ENCODE results near the gene SIM1.

Gene SIM1

GRCh38 chr6:100470422-100471120 lies 5.8 kb upstream of the SIM1 start:
- POLR2A ChIA-PET = no interaction called here
- DNase-seq = no peak
- CTCF ChIA-PET = interaction anchor here (0.9 to 1.3 kb wide), 3 partner anchors 10 to 16 kb away, joined by 3 to 6 read pairs (median 3); no protein-coding TSS in a partner anchor

GRCh38 chr6:100469101-100469859 lies 4.6 kb upstream of the SIM1 start:
- H3K9me3 ChIP-seq (ENCODE audit: control extremely low read depth in 1 of 5, control insufficient read depth in 4 of 5, insufficient read depth in 2 of 5, low read depth in 1 of 5, low read length in 4 of 5) = peaks cover 3 to 9% (median 3%) of the 10 kb centered on the region in 5 experiments
- H3K27ac ChIP-seq (ENCODE audit: insufficient read depth in 1 of 2, low read depth in 1 of 2, low read length in 2 of 2, poor library complexity in 1 of 2, severe bottlenecking in 2 of 2) = no peak overlapping the region
- peak in 1 of 3 donors; percentile 12 for DNase-seq
- H3K36me3 ChIP-seq (ENCODE audit: control insufficient read depth in 4 of 4, insufficient read depth in 4 of 4, low read length in 3 of 4) = no peaks in the 10 kb centered on the region
- H3K4me3 ChIP-seq (ENCODE audit: control insufficient read depth in 1 of 7, extremely low read depth in 1 of 7, insufficient read depth in 4 of 7, low read depth in 2 of 7, low read length in 6 of 7) = no peak overlapping the region
- H3K4me1 ChIP-seq (ENCODE audit: control extremely low read depth in 1 of 4, control insufficient read depth in 4 of 4, insufficient read depth in 4 of 4, low read length in 3 of 4) = peaks cover 0 to 11% (median 5%) of the 10 kb centered on the region in 4 experiments
- WGBS (ENCODE audit: insufficient coverage) = 8% methylated on average over 44 of the region's 44 CpGs
- peaks cover 41 to 100% (median 56%) of the 10 kb centered on the region in 5 experiments for H3K27me3 ChIP-seq (replicated peaks in 2 of 5; ENCODE audit: control insufficient read depth in 4 of 5, insufficient read depth in 5 of 5, low read length in 4 of 5)
- ChIA-PET CTCF (interaction anchor here (1.1 to 1.3 kb wide), 2 partner anchors 10 to 13 kb away, joined by 3 to 6 read pairs; no protein-coding TSS in a partner anchor), POLR2A (no interaction called here)

More at GRCh38 chr6:100470422-100471120, 5.8 kb upstream of the SIM1 start:
- peaks cover 0 to 3% (median 0%) of the 10 kb centered on the region in 4 experiments for H3K4me1 ChIP-seq (ENCODE audit: control extremely low read depth in 1 of 4, control insufficient read depth in 4 of 4, insufficient read depth in 4 of 4, low read length in 3 of 4)
- H3K27me3 ChIP-seq (replicated peaks in 2 of 5; ENCODE audit: control insufficient read depth in 4 of 5, insufficient read depth in 5 of 5, low read length in 4 of 5) = peaks cover 41 to 97% (median 54%) of the 10 kb centered on the region in 5 experiments
- H3K4me3 ChIP-seq (ENCODE audit: control insufficient read depth in 1 of 7, extremely low read depth in 1 of 7, insufficient read depth in 4 of 7, low read depth in 2 of 7, low read length in 6 of 7) = no peak overlapping the region
- H3K9me3 ChIP-seq (ENCODE audit: control extremely low read depth in 1 of 5, control insufficient read depth in 4 of 5, insufficient read depth in 2 of 5, low read depth in 1 of 5, low read length in 4 of 5) = peaks cover 3 to 9% (median 3%) of the 10 kb centered on the region in 5 experiments
- no peak overlapping the region for H3K27ac ChIP-seq (ENCODE audit: insufficient read depth in 1 of 2, low read depth in 1 of 2, low read length in 2 of 2, poor library complexity in 1 of 2, severe bottlenecking in 2 of 2)
- no peaks in the 10 kb centered on the region for H3K36me3 ChIP-seq (ENCODE audit: control insufficient read depth in 4 of 4, insufficient read depth in 4 of 4, low read length in 3 of 4)
- 89% methylated on average over 2 of the region's 5 CpGs for WGBS (ENCODE audit: insufficient coverage)

- DNase-seq = peak in 2 of 3 donors; percentile 7 to 20
- no peak overlapping the region for H3K27ac ChIP-seq (ENCODE audit: insufficient read depth in 1 of 2, low read depth in 1 of 2, low read length in 2 of 2, poor library complexity in 1 of 2, severe bottlenecking in 2 of 2)
- H3K27me3 ChIP-seq (replicated peaks in 2 of 5; ENCODE audit: control insufficient read depth in 4 of 5, insufficient read depth in 5 of 5, low read length in 4 of 5) = peaks cover 37 to 100% (median 64%) of the 10 kb centered on the region in 5 experiments
- peaks cover 3 to 9% (median 3%) of the 10 kb centered on the region in 5 experiments for H3K9me3 ChIP-seq (ENCODE audit: control extremely low read depth in 1 of 5, control insufficient read depth in 4 of 5, insufficient read depth in 2 of 5, low read depth in 1 of 5, low read length in 4 of 5)
- H3K4me1 ChIP-seq (ENCODE audit: control extremely low read depth in 1 of 4, control insufficient read depth in 4 of 4, insufficient read depth in 4 of 4, low read length in 3 of 4) = peaks cover 0 to 11% (median 5%) of the 10 kb centered on the region in 4 experiments
- no peaks in the 10 kb centered on the region for H3K36me3 ChIP-seq (ENCODE audit: control insufficient read depth in 4 of 4, insufficient read depth in 4 of 4, low read length in 3 of 4)
- ChIA-PET CTCF (interaction anchor here (1.3 kb wide), 1 partner anchor 12 kb away, joined by 3 read pairs; no protein-coding TSS in a partner anchor), POLR2A (no interaction called here)
- H3K4me3 ChIP-seq (ENCODE audit: control insufficient read depth in 1 of 7, extremely low read depth in 1 of 7, insufficient read depth in 4 of 7, low read depth in 2 of 7, low read length in 6 of 7) = no peak overlapping the region
- 50% methylated on average over 2 of the region's 6 CpGs for WGBS (ENCODE audit: insufficient coverage)
Measured at GRCh38 chr6:100468016-100468622, 3.4 kb upstream of the SIM1 start.

- peaks cover 40 to 100% (median 70%) of the 10 kb centered on the region in 5 experiments for H3K27me3 ChIP-seq (replicated peaks in 2 of 5; ENCODE audit: control insufficient read depth in 4 of 5, insufficient read depth in 5 of 5, low read length in 4 of 5)
- H3K4me3 ChIP-seq (ENCODE audit: control insufficient read depth in 1 of 7, extremely low read depth in 1 of 7, insufficient read depth in 4 of 7, low read depth in 2 of 7, low read length in 6 of 7) = no peak overlapping the region
- no peaks in the 10 kb centered on the region for H3K36me3 ChIP-seq (ENCODE audit: control insufficient read depth in 4 of 4, insufficient read depth in 4 of 4, low read length in 3 of 4)
- peaks cover 0 to 11% (median 5%) of the 10 kb centered on the region in 4 experiments for H3K4me1 ChIP-seq (ENCODE audit: control extremely low read depth in 1 of 4, control insufficient read depth in 4 of 4, insufficient read depth in 4 of 4, low read length in 3 of 4)
- no peak for DNase-seq
- 7% methylated on average over 47 of the region's 49 CpGs for WGBS (ENCODE audit: insufficient coverage)
- H3K9me3 ChIP-seq (ENCODE audit: control extremely low read depth in 1 of 5, control insufficient read depth in 4 of 5, insufficient read depth in 2 of 5, low read depth in 1 of 5, low read length in 4 of 5) = peaks cover 3 to 9% (median 3%) of the 10 kb centered on the region in 5 experiments
- POLR2A ChIA-PET = interaction anchor here (0.7 kb wide), 1 partner anchor 13 kb away, joined by 3 read pairs; no protein-coding TSS in a partner anchor
- CTCF ChIA-PET = interaction anchor here (0.9 to 1.5 kb wide), 2 partner anchors 11 to 23 kb away, joined by 3 read pairs; no protein-coding TSS in a partner anchor
- no peak overlapping the region for H3K27ac ChIP-seq (ENCODE audit: insufficient read depth in 1 of 2, low read depth in 1 of 2, low read length in 2 of 2, poor library complexity in 1 of 2, severe bottlenecking in 2 of 2)
Measured at GRCh38 chr6:100467129-100468015, 2.7 kb upstream of the SIM1 start.

GRCh38 chr6:100466410-100467128 lies 1.8 kb upstream of the SIM1 start:
- ChIA-PET POLR2A (interaction anchor here (0.7 kb wide), 1 partner anchor 14 kb away, joined by 3 read pairs; no protein-coding TSS in a partner anchor), CTCF (interaction anchor here (0.9 to 1.5 kb wide), 2 partner anchors 10 to 22 kb away, joined by 3 read pairs; no protein-coding TSS in a partner anchor)
- H3K4me3 ChIP-seq (ENCODE audit: control insufficient read depth in 1 of 7, extremely low read depth in 1 of 7, insufficient read depth in 4 of 7, low read depth in 2 of 7, low read length in 6 of 7) = no peak overlapping the region
- DNase-seq = peak in 2 of 3 donors; percentile 28 to 31
- 10% methylated on average over 14 of the region's 21 CpGs for WGBS (ENCODE audit: insufficient coverage)
- no peak overlapping the region for H3K27ac ChIP-seq (ENCODE audit: insufficient read depth in 1 of 2, low read depth in 1 of 2, low read length in 2 of 2, poor library complexity in 1 of 2, severe bottlenecking in 2 of 2)
- H3K36me3 ChIP-seq (ENCODE audit: control insufficient read depth in 4 of 4, insufficient read depth in 4 of 4, low read length in 3 of 4) = no peaks in the 10 kb centered on the region
- peaks cover 3 to 9% (median 3%) of the 10 kb centered on the region in 5 experiments for H3K9me3 ChIP-seq (ENCODE audit: control extremely low read depth in 1 of 5, control insufficient read depth in 4 of 5, insufficient read depth in 2 of 5, low read depth in 1 of 5, low read length in 4 of 5)
- H3K27me3 ChIP-seq (replicated peaks in 2 of 5; ENCODE audit: control insufficient read depth in 4 of 5, insufficient read depth in 5 of 5, low read length in 4 of 5) = peaks cover 42 to 100% (median 72%) of the 10 kb centered on the region in 5 experiments
- peaks cover 0 to 11% (median 5%) of the 10 kb centered on the region in 4 experiments for H3K4me1 ChIP-seq (ENCODE audit: control extremely low read depth in 1 of 4, control insufficient read depth in 4 of 4, insufficient read depth in 4 of 4, low read length in 3 of 4)

All from common myeloid progenitor, CD34-positive (primary cell).